ENCODE data around the gene C2orf81. TPM values are rescaled to one million over a fixed set of nuclear protein-coding genes. Genes with fewer than 3 reads are reported as not detected.

The C2orf81 gene
- total RNA-seq, 2 donors from 2014 or later: 6.1 to 6.8 TPM

- H3K27ac ChIP-seq: no peak overlapping the region
- DNase-seq (ENCODE audit: low spot score): no peak
These were observed 15.7 kb upstream of the C2orf81 start for GRCh38 chr2:74436848-74437695.

GRCh38 chr2:74436111-74436805, 14.8 kb upstream of the C2orf81 start:
- no peaks in the 10 kb centered on the region for H3K27me3 ChIP-seq (replicated peaks; ENCODE audit: insufficient read depth)
- peaks cover 6% of the 10 kb centered on the region for H3K4me1 ChIP-seq (replicated peaks)
- no peaks in the 10 kb centered on the region for H3K36me3 ChIP-seq
- 63% methylated on average over 43 of the region's 43 CpGs for WGBS
- no peak for DNase-seq (ENCODE audit: low spot score)
- TF ChIP-seq POLR2A (IDR thresholded peaks at IDR 0.05): no peak
- no peak for TF ChIP-seq CTCF (IDR thresholded peaks at IDR 0.05)
- TF ChIP-seq POLR2AphosphoS5 (IDR thresholded peaks at IDR 0.05): no peak
- no peaks in the 10 kb centered on the region for H3K9me3 ChIP-seq
- no peak overlapping the region for H3K4me3 ChIP-seq
- H3K27ac ChIP-seq: no peak overlapping the region
- intact Hi-C loops (cut with DNase I): no loop called here

More at GRCh38 chr2:74436848-74437695, 15.7 kb upstream of the C2orf81 start:
- no peaks in the 10 kb centered on the region for H3K36me3 ChIP-seq
- H3K4me3 ChIP-seq: no peak overlapping the region
- H3K9me3 ChIP-seq: no peaks in the 10 kb centered on the region
- WGBS: 67% methylated on average over 6 of the region's 6 CpGs
- intact Hi-C loops (cut with DNase I): no loop called here
- peaks cover 6% of the 10 kb centered on the region for H3K4me1 ChIP-seq (replicated peaks)
- TF ChIP-seq POLR2A (IDR thresholded peaks at IDR 0.05) (no peak), CTCF (IDR thresholded peaks at IDR 0.05) (no peak), POLR2AphosphoS5 (IDR thresholded peaks at IDR 0.05) (no peak)
- no peaks in the 10 kb centered on the region for H3K27me3 ChIP-seq (replicated peaks; ENCODE audit: insufficient read depth)

GRCh38 chr2:74430502-74430901, 9.1 kb upstream of the C2orf81 start:
- 87% methylated on average over 11 of the region's 11 CpGs for WGBS
- no peak for TF ChIP-seq POLR2A (IDR thresholded peaks at IDR 0.05)
- TF ChIP-seq POLR2AphosphoS5 (IDR thresholded peaks at IDR 0.05): no peak
- TF ChIP-seq CTCF (IDR thresholded peaks at IDR 0.05): no peak
- Histone ChIP-seq H3K27ac (no peak overlapping the region), H3K27me3 (replicated peaks; ENCODE audit: insufficient read depth) (no peaks in the 10 kb centered on the region), H3K4me1 (replicated peaks) (no peaks in the 10 kb centered on the region), H3K4me3 (no peak overlapping the region), H3K36me3 (peaks cover 0 to 11% of the 10 kb centered on the region in 2 donors), H3K9me3 (no peaks in the 10 kb centered on the region)
- DNase-seq (ENCODE audit: low spot score): no peak
- intact Hi-C loops (cut with DNase I): no loop called here

GRCh38 chr2:74429487-74430451, 8.3 kb upstream of the C2orf81 start:
- H3K27ac ChIP-seq: no peak overlapping the region
- WGBS: 84% methylated on average over 16 of the region's 18 CpGs
- H3K4me1 ChIP-seq (replicated peaks): no peaks in the 10 kb centered on the region
- no peak for TF ChIP-seq CTCF (IDR thresholded peaks at IDR 0.05)
- no peak for TF ChIP-seq POLR2AphosphoS5 (IDR thresholded peaks at IDR 0.05)
- no peak for TF ChIP-seq POLR2A (IDR thresholded peaks at IDR 0.05)
- H3K9me3 ChIP-seq: no peaks in the 10 kb centered on the region
- no peaks in the 10 kb centered on the region for H3K27me3 ChIP-seq (replicated peaks; ENCODE audit: insufficient read depth)
- intact Hi-C loops (cut with DNase I): no loop called here
- DNase-seq (ENCODE audit: low spot score): no peak
- peaks cover 0 to 11% of the 10 kb centered on the region in 2 donors for H3K36me3 ChIP-seq
- H3K4me3 ChIP-seq: no peak overlapping the region

Data from prostate gland (tissue), 2 donors.